Hippocampal formation (tissue), 2 donors: ENCODE data around the gene RNF169.
"Not testable (repeated sequence)": the region's sequence is repeated elsewhere in the genome, so short reads cannot be mapped to it uniquely, and the experiment has no call there.

Experiments
- DNase-seq, 2 donors: peaks; one replicate each; lab custom pipeline; 2025; lab: John Stamatoyannopoulos, UW

Gene RNF169

DNA sequence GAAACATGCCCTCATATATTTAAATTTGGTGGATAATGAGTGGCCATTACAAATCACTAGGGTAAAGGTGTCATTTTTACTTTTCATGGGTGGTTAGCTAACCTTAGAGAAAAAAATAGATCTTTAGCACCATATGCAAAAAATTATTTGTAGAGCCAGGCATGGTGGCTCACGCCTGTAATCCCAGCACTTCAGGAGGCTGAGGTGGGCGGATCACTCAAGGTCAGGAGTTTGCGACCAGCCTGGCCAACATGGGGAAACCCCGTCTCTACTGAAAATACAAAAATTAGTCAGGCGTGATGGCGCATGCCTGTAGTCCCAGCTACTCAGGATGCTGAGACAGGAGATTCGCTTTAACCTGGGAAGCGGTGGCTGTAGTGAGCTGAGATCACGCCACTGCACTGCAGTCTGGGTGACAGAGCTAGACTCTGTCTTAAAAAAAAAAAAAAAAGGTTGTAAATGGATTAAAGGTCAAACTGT is 19.6 kb downstream of the RNF169 start:
- not testable (repeated sequence) for DNase-seq

DNA sequence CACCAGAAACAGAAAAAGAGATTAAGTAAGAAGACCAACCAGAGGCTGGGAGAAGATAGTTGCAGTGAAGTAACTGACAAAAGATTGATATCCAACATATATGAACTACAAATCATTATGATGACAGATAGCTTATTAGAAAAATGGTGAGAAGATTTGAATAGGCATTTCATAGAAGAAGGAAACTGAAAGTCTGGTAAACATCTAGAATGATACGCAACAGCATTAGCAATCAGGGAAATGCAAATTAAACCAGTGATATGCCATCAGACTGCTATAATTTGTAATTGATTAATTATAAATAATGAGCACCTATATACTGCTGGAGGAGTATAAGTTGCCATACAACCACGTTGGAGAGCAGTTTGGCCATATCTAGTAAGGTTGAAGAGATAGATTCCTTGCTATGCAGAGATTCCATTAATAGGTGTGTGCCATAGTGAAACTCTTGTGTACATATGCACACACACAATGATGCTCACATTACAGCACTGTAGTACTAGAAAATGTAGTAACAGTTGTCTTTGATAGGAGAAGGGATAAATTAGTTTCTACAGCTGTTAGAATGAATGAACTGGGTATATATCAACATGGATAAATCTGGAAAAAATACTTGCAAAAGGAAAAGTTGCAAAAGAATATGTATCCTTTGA is 20.5 kb downstream of the RNF169 start:
- DNase-seq: no peak

DNA sequence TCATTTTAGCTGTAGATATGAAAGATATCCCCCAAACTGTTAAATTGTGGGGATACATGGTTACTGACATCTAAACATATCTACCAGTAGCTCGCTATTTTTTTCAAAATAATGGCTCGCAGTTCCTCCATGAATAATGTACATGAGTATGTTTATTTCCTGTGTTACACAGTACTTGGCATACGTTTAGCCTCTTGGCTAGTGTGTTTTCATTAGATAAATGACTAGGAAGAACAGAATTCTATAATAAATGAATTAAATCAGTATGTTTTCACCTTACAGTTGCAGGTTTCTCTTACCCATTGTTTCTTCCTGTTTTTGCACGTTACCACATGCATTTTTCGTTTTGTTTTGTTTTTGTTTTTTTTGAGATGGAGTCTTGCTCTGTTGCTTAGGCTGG is 21.8 kb downstream of the RNF169 start:
- no peak for DNase-seq

DNA sequence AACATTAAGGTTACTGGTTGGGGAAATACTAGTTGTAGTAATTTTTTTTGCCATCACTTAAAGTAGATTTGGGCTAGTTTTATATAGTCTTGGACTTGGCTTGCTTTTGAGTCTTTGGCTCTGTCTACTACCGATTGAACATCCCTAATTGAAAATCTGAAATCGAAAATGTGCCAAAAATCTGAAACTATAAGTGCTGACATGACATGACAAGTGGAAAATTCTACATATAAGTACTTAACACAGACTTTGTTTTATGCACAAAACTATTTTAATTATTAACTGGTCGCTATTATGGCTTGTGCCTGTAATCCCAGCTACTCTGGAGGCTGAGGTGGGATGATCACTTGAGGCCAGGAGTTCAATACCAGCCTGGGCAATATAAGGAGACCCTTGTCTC is 22.5 kb downstream of the RNF169 start:
- DNase-seq: no peak

DNA sequence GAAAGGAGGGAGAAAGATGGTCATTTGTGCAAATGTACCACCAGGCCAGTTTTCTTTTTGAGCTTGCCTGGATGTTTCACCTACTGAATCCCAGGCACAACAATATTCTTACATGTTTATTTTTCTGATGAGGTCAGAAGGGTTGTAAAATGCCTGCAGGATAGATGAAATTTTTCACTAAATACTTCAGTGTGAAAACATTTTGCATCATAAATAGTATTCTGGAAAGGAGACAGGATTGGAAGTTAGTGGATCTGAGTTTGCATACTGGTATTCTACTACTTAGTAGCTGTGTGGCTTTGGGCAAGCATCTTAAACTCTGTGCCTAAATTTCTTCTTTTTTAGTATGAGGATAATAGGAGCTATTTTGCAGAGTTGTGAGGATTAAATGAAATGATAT is 24.8 kb downstream of the RNF169 start:
- DNase-seq: no peak

DNA sequence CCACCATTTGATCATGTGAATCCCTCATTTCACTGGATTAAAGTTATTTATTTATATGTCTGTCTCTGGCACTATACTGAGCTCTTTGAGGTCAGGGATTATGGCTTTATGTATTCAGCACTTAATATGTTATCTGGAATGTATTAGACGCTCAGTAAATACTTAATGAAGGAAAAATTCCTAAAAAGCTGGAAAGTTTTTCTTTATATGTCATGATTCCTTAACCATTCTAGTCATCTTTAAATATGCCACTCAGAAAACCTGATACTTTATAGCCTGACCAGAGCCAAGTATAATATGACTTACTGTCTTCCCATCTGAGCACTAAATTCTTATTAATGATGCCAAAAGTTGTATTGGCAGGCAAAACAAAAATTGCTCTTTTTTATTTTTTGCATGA is 27.1 kb downstream of the RNF169 start:
- no peak for DNase-seq

DNA sequence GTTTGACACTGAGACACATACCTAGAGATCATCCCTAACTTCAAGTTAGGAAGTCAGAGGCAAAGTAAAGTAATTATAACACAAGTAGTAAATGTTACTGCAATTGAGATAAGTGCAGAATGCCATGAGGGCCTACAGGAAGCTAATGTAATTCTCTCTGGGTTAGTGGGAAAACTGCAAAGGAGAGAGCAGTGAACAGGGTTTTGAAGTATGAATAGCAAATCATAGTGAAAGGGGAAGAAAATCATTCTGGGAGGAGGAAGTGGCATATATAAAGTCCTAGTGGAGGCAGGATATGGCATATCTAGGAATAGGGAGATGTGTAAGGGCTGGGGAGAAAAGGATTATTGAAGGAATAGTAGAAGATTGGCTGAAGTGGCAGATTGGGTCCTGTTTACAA is 27.9 kb downstream of the RNF169 start:
- DNase-seq: no peak

DNA sequence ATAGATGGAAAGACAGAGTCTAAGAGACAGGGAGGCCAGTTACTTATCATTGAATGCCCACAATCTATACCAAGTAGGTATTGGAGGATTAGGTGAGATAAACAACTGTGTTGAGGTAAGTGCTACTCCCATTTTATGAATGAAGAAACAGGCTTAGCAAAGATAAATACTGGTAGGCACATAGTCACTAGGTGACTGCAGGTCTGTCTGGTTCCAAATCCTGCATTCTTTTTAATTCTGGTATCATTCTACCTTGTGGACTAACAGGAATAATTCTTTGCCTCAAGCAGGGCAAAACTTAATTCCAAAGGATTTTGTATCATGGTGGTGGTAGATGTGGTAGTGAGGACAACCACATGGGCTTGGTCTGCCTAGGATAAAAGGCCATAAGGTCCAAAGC is 28.4 kb downstream of the RNF169 start:
- DNase-seq: no peak

DNA sequence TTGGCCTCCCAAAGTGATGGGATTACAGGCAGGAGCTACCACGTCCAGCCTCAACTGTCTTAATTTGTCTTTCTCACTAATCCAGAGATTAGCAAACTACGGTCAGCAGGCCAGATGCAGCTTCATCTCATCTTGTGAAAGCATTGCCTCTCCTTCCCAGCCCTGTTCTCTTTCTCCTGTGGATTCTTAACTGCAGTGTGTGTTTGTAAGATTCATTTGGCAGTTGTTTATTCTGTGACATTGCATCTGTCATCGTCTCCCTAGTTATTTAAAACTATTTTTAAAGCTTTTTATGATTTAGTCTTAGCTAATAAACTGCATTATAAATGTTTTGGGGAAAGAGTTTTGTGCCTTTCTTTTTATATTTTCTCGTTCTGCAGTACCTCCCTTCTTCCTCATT is 29.2 kb downstream of the RNF169 start:
- no peak for DNase-seq

DNA sequence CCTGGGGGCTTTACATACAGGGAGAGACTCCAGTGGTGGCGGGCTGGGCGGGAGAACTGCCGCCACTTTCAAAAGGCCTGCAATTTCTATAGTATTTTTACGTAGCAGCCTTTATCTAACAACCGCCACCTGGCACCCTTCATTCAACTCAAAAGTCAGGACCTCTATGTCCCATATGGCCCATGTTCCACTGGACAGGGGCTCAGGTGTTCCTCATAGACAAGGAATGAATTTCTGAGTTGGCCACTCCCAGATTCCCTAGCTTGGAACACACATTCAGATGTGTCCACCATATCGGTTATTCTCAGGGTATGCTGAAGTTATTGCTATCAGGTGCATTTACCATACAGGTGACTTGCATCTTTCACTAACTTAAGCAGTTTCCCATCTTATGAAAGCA is 29.9 kb downstream of the RNF169 start:
- no peak for DNase-seq

DNA sequence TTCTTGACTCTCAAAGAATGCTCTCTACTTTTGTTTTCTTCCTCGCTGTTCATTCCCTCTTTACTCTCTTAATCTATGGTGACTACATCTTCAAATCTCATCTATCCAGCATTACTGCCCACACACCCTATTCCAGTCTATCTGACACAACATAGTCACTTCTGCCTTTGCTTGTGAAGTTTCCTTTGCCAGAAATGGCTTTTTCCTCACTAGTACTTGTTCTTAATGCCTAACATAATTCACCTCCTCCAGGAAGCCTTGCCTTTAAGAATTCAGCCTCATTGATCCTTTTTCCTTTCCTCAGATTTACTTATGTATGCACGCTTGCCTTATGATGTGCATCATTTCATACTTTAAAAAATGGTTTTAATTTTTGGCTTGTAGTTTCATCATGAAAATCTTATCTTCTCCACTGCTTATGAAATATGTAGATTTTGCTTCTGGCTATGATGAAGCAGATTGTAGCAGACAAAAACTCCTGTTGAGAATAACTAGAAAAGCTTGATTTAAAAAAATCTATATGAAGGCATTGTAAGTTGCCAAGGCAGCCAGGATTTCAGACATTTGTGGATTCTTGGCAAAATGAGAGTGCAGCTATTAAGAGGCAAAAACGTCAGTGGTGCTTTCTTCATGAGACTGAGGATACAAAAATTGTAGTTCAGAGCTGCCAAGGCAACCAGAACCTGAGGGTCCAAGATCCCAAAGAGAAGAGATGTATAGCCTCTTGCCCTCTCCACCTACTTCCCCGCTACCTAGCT is 31.8 kb downstream of the RNF169 start:
- peak in 1 of 2 donors; percentile 27 for DNase-seq

DNA sequence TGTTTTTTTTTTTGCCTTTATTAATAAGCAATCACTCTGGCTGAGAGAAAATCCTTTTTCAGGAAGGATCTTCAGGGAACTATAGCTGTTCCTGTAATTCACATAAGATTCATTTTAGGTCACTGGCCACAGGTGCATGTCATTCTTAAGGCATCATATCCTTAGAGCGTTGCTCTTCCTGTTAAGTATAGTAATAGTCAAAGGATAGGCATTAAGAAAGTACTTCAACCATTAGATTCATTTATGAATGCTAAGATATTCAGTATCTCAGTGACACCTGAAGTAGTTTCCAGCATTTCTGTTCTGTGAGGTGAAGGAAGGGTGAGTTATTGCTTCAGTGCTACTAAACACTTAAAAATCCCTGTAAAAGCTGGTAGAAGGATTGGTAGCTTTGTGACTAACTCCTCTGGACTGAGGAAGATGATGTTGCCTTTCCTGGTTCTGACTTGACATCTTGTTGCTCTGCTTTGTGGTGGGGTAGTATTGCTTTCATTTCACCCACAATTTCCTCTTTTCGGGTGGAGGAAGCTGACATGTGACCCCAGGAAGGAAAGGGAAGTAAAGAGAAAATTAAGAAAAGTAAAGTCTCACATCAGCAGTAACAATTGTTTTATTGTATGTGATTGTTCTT is 34.7 kb downstream of the RNF169 start:
- peak in 1 of 2 donors; percentile 14 for DNase-seq

DNA sequence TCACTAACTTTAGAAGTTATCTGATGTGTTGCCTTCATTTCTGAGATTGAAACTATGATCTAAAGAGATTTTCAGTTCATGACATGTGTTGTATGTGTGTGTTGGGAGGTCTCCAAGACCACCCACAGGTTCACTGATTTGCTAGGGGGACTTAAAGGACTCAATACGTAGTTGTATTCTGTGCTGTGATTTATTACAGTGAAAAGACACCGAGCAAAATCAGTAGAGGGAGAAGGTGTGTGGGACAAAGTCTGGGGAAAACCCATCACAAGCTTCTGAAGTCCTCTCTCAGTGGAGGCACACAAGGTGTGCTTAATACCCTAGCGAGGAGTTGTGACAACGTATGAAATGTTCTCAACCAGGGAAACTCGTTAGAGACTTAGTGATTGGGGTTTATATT is 35.6 kb downstream of the RNF169 start:
- DNase-seq: no peak

DNA sequence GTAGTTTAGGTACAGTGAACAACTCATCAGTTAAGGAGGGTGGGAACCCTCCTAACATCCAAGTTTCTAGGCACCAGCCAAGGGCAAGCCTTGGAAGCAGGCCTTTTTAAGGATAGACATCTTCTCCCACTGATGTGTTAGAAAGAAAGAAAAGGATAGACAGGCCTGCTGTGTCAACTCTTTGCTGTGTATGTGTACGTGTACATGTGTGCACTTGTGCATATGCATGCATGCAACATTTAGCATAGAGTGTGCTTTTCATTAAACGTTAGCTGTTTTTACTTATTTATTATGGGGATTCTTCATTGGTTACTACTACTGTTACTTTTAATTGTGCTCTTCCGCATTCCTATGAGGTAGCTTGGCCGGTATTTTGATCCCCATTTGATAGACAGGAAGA is 36.1 kb downstream of the RNF169 start:
- no peak for DNase-seq

DNA sequence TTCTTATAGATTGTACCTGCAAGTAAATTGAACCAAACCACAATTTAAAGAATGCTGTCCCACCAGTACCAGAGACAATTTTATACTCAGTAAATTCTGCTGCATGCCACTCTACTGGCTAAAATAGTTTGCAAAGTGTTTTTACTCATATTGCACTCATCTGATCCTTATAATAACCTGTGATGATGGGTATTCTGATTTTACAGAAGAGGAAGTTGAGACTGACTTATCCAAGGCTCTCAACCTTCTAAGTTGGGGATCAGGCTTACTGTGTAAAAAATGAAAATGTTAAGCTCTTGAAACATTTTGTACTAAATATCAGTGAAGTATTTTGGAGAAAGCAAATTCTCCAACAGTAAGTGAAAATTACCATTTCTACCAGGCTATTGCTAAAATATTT is 37.9 kb downstream of the RNF169 start:
- DNase-seq: no peak

DNA sequence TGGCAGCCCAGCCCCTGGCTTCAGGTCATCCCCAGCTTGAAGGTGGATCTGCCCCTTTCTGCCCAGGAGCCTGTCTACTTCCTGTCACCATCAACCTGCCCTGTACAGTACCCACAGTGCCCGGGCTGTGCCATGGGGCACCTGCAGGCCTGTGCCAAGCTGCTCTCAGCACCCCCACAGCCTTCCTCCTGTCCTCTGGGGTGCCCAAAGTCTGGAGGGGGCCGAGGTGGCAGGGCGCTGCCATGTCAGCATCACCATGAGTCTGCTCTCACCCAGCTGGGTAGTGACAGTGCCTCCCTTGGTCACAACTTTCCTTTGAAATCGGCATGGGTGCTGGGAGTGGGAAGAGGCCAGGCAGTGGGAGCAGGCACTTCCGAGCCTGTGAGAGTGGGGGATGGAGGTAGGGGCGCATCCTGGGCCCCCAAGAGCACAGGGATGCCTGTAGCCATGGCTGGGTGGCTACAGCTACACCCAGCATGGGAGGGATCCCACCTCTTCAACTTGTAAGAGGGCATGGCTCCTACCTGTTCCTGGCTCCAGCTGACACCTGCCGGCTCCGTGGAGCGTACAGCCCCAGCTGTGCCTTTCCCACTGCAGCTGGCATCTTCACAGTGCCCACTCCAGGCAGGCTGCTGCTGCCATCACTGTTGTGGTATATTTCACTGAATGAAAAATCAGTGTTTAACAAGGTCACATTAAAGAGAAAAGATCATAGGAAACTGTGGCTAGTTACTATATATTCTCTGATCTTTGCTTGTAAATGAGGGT is 42.9 kb downstream of the RNF169 start:
- no peak for DNase-seq

DNA sequence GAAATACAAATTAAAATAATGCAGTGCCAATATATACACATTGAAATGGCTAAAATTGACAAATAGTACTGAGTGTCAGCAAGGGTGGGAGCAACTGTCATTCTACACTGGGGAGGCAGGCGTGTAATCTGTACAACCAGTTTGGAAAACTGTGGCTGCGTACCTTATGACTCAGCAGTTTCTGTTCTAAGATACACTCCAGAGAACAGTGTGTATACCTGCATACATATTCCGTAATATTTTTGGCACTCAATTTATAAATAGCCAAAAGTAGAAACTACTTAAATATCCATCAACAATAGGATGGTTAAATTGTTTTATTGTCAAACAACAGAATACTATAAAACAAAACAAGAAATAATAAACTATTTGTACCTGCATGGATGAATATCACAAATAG is 57.6 kb downstream of the RNF169 start:
- no peak for DNase-seq

DNA sequence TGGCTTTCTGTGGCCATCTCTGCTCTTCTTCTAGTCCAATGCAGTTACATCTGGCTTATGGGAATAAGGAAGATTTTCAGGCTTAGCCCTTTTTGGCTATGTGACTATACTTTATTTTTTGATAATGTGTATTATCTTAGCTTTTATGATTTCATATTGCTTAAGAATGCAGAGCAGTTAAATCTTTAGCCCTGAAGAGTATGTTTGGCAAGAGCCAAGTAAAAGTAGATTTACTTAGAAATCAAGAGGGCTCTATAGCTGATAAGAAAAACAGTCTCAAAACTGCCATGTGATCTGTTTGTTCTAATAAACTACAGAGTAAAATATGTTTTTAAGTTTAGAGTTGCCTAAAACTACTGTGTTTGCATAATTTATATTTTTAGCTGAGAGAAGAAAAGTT is 61.2 kb downstream of the RNF169 start:
- DNase-seq: no peak

DNA sequence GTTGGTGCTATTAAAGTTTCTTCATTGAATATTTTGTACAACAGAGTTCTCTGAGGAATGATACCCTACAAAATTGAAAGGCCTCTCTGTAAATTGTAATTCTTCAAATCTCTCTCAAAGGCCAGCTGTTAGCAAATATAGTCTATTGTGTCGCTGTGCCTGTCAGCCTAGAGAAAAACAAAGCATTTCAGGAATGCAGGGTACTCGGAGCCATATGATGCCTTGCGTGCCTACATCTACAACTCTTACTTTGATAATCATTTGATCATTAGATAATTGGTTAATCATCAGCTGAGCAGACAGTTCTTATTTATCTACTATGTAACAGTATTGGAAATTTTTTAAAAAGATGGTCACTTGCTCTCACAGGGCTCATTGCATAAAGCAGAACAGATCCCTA is 67.3 kb downstream of the RNF169 start:
- no peak for DNase-seq

DNA sequence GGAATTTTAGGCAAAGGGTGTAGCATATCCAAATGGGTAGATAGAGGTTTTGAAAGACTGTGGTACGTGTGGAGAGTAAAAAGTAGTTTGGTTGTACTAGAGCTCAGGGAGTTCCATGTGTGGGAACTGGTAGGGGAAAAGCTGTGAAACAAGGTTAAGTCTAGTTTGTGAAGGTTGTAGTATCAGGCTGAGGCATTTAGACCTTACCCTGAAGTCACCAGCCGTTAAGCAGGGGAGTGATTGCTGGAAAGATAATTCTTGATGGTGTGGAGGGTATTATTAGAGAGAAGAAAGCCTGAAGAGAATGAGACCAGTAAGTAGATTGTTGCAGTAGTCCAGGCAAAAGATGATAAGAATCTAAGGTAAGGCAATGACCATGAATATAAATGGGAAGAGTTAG is 68.0 kb downstream of the RNF169 start:
- no peak for DNase-seq

DNA sequence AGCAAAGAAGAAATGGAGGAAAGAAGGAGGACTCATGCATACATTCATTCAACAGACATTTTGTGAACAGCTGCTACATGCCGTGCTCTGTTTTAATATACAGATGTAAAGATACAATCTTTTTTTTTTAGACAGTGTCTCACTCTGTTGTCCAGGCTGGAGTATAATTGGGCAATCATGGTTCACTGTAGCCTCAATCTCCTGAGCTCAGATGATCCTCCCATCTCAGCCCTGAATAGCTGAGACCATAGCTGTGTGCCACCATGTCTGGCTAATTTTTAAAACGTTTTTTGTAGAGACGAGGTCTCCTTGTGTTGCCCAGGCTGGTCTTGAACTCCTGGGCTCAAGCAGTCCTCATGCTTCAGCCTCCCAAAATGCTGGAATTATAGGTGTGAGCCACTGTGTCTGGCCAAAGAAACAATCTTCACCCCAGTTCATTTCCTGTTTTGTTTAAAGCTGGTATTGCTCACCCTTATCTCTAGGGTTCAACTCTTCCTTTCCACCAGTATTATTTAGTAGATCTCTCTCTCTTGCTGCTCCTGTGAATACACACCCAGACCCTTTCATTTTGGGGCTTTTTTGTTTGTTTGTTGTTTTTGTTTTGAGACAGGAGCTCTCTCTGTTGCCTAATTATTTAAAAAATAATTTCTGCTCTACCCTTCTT is 69.8 kb downstream of the RNF169 start:
- no peak for DNase-seq

DNA sequence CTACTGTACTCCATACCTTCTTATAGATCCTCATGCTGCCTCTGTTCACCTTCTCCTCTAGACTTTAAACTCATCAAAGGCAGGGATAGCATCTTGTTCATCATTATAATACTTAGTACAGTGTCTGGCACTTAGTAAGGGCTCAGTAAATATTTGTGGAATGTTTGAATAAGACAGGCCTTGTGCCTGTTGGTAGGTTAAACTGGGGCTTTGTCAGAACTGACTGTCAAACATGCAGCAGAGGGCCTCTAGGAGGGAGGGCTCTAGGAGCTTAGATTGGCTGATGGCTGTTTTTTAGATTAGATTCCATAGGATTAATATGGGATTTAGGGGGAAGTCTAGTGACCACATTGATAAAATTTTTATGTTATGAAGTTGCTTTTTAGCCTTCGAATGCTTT is 70.8 kb downstream of the RNF169 start:
- DNase-seq: no peak
